ENCODE data around the gene SYNPO. TPM values are rescaled to one million over a fixed set of nuclear protein-coding genes. Genes with fewer than 3 reads are reported as not detected.

The SYNPO gene
- total RNA-seq, 2 donors from 2014 or later = 4.2 to 4.5 TPM

DNA sequence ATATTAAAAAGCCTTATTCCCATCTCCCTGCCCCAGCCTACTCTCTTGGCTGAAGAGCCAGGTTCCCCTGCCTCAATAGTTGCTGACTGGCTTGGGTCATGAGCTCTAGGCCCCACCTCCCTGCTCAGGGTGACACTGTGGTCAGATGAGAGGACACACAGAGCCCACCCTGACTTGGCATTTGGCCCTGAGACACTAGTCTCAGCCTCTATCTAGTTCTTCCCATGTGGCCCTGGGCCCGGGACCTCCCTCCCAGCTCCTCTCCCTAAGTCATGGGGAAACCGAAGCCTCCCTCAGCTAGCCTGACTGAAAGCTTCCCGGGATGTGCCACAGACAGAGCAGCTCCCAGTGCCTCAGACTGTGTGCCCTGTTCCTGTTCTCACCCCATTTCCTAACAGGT is 14.8 kb downstream of the SYNPO start:
- Histone ChIP-seq H3K4me3 (ENCODE audit: low read length) (no peak overlapping the region), H3K27me3 (ENCODE audit: control insufficient read depth, insufficient read depth, low read length, poor library complexity, severe bottlenecking) (no peaks in the 10 kb centered on the region), H3K36me3 (ENCODE audit: control insufficient read depth, insufficient read depth, low read length) (no peaks in the 10 kb centered on the region), H3K4me1 (ENCODE audit: control insufficient read depth, insufficient read depth, low read length) (peaks cover 8% of the 10 kb centered on the region), H3K9ac (ENCODE audit: extremely low read depth, low read length, poor library complexity, severe bottlenecking) (no peak overlapping the region), H3K27ac (ENCODE audit: low read depth, low read length) (no peak overlapping the region), H3K9me3 (ENCODE audit: control insufficient read depth, low read length) (no peaks in the 10 kb centered on the region)
- Mint-ChIP-seq H3K27ac (no peak overlapping the region), H3K36me3 (ENCODE audit: low read depth) (no peaks in the 10 kb centered on the region), H3K4me1 (peaks cover 37% of the 10 kb centered on the region), H3K9me3 (no peaks in the 10 kb centered on the region), H3K27me3 (ENCODE audit: insufficient read depth) (no peaks in the 10 kb centered on the region), H3K4me3 (no peak overlapping the region)
- TF ChIP-seq, protein P1, sequence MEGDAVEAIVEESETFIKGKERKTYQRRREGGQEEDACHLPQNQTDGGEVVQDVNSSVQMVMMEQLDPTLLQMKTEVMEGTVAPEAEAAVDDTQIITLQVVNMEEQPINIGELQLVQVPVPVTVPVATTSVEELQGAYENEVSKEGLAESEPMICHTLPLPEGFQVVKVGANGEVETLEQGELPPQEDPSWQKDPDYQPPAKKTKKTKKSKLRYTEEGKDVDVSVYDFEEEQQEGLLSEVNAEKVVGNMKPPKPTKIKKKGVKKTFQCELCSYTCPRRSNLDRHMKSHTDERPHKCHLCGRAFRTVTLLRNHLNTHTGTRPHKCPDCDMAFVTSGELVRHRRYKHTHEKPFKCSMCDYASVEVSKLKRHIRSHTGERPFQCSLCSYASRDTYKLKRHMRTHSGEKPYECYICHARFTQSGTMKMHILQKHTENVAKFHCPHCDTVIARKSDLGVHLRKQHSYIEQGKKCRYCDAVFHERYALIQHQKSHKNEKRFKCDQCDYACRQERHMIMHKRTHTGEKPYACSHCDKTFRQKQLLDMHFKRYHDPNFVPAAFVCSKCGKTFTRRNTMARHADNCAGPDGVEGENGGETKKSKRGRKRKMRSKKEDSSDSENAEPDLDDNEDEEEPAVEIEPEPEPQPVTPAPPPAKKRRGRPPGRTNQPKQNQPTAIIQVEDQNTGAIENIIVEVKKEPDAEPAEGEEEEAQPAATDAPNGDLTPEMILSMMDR (conservative IDR thresholded peaks at IDR 0.05) = no peak
- WGBS, 2 experiments (ENCODE audit: insufficient coverage in 1 of 2, insufficient read length in 1 of 2) = 94% methylated on average over 3 of the region's 3 CpGs; no CpG with 5 or more reads in 1 of the 2 experiments
- peak; percentile 43 for DNase-seq

GRCh38 chr5:150656191-150657132 is 16.0 kb downstream of the SYNPO start:
- peak overlapping the region; percentile 76 for H3K4me3 ChIP-seq (ENCODE audit: low read length)
- H3K27ac Mint-ChIP-seq = no peak overlapping the region
- no peak overlapping the region for H3K9ac ChIP-seq (ENCODE audit: extremely low read depth, low read length, poor library complexity, severe bottlenecking)
- peak overlapping the region; percentile 58 for H3K4me3 Mint-ChIP-seq
- H3K9me3 Mint-ChIP-seq = no peaks in the 10 kb centered on the region
- peaks cover 13% of the 10 kb centered on the region for H3K4me1 ChIP-seq (ENCODE audit: control insufficient read depth, insufficient read depth, low read length)
- H3K9me3 ChIP-seq (ENCODE audit: control insufficient read depth, low read length) = no peaks in the 10 kb centered on the region
- H3K4me1 Mint-ChIP-seq = peaks cover 41% of the 10 kb centered on the region
- H3K36me3 ChIP-seq (ENCODE audit: control insufficient read depth, insufficient read depth, low read length) = no peaks in the 10 kb centered on the region
- TF ChIP-seq, protein P1 (conservative IDR thresholded peaks at IDR 0.05) = peak; percentile 87
- H3K27me3 ChIP-seq (ENCODE audit: control insufficient read depth, insufficient read depth, low read length, poor library complexity, severe bottlenecking) = no peaks in the 10 kb centered on the region
- H3K27me3 Mint-ChIP-seq (ENCODE audit: insufficient read depth) = no peaks in the 10 kb centered on the region
- H3K27ac ChIP-seq (ENCODE audit: low read depth, low read length) = no peak overlapping the region
- 2 to 5% methylated on average over 26 to 98 of the region's 99 CpGs for WGBS, 2 experiments (ENCODE audit: insufficient coverage in 1 of 2, insufficient read length in 1 of 2)
- H3K36me3 Mint-ChIP-seq (ENCODE audit: low read depth) = no peaks in the 10 kb centered on the region
- DNase-seq = peak; percentile 94

DNA sequence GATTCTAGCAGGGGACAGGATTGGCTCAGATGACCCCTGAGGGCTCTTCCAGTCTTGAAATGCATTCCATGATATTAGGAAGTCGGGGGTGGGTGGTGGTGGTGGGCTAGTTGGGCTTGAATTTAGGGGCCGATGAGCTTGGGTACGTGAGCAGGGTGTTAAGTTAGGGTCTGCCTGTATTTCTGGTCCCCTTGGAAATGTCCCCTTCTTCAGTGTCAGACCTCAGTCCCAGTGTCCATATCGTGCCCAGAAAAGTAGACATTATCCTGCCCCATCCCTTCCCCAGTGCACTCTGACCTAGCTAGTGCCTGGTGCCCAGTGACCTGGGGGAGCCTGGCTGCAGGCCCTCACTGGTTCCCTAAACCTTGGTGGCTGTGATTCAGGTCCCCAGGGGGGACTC is 17.7 kb downstream of the SYNPO start:
- Mint-ChIP-seq H3K9me3 (no peaks in the 10 kb centered on the region), H3K4me3 (no peak overlapping the region), H3K27ac (no peak overlapping the region), H3K36me3 (ENCODE audit: low read depth) (no peaks in the 10 kb centered on the region), H3K27me3 (ENCODE audit: insufficient read depth) (peaks cover 3% of the 10 kb centered on the region), H3K4me1 (peaks cover 37% of the 10 kb centered on the region)
- peak; percentile 31 for DNase-seq
- Histone ChIP-seq H3K4me3 (ENCODE audit: low read length) (no peak overlapping the region), H3K4me1 (ENCODE audit: control insufficient read depth, insufficient read depth, low read length) (peaks cover 15% of the 10 kb centered on the region), H3K9me3 (ENCODE audit: control insufficient read depth, low read length) (no peaks in the 10 kb centered on the region), H3K27me3 (ENCODE audit: control insufficient read depth, insufficient read depth, low read length, poor library complexity, severe bottlenecking) (no peaks in the 10 kb centered on the region), H3K27ac (ENCODE audit: low read depth, low read length) (no peak overlapping the region), H3K36me3 (ENCODE audit: control insufficient read depth, insufficient read depth, low read length) (no peaks in the 10 kb centered on the region), H3K9ac (ENCODE audit: extremely low read depth, low read length, poor library complexity, severe bottlenecking) (no peak overlapping the region)
- TF ChIP-seq, protein P1 (conservative IDR thresholded peaks at IDR 0.05) = no peak
- 94 to 100% methylated on average over 1 to 4 of the region's 4 CpGs for WGBS, 2 experiments (ENCODE audit: insufficient coverage in 1 of 2, insufficient read length in 1 of 2)
